GF-D8 (cell line): Measurements from ENCODE around the gene SCAF1.

Source experiments
- DNase-seq: peaks from one replicate; lab custom pipeline; 2025; lab: John Stamatoyannopoulos, UW

Gene SCAF1

GRCh38 chr19:49641688-49642491, at the start of gene SCAF1:
SCAF1 (plus strand) TSS chr19:49642209; CDS start chr19:49645027, 2,818 bp downstream.
- peak; percentile 98 for DNase-seq

GRCh38 chr19:49592486-49593232, 49.4 kb upstream of the SCAF1 start:
- DNase-seq = no peak

- no peak for DNase-seq
Measured at GRCh38 chr19:49593233-49594113, 48.5 kb upstream of the SCAF1 start.

GRCh38 chr19:49594157-49594992, 47.6 kb upstream of the SCAF1 start:
- no peak for DNase-seq

- no peak for DNase-seq
Measured at GRCh38 chr19:49594993-49595818, 46.8 kb upstream of the SCAF1 start.

GRCh38 chr19:49595819-49596404, 46.1 kb upstream of the SCAF1 start:
- no peak for DNase-seq

GRCh38 chr19:49596407-49596806, 45.6 kb upstream of the SCAF1 start:
- no peak for DNase-seq

- no peak for DNase-seq
Measured at GRCh38 chr19:49596954-49597702, 44.9 kb upstream of the SCAF1 start.

GRCh38 chr19:49597703-49597974, 44.4 kb upstream of the SCAF1 start:
- no peak for DNase-seq

- DNase-seq = no peak
Measured at GRCh38 chr19:49599378-49600295, 42.4 kb upstream of the SCAF1 start.

- DNase-seq = no peak
Measured at GRCh38 chr19:49601482-49602038, 40.4 kb upstream of the SCAF1 start.

- DNase-seq = no peak
Measured at GRCh38 chr19:49602806-49603205, 39.2 kb upstream of the SCAF1 start.

- DNase-seq = no peak
Measured at GRCh38 chr19:49605605-49606004, 36.4 kb upstream of the SCAF1 start.

GRCh38 chr19:49609499-49610092, 32.4 kb upstream of the SCAF1 start:
- no peak for DNase-seq

GRCh38 chr19:49613374-49613773, 28.6 kb upstream of the SCAF1 start:
- no peak for DNase-seq

- DNase-seq = no peak
Measured at GRCh38 chr19:49614096-49614833, 27.7 kb upstream of the SCAF1 start.

- DNase-seq = no peak
Measured at GRCh38 chr19:49615861-49616260, 26.1 kb upstream of the SCAF1 start.
